ENCODE data around the gene CEP162.
"Not testable (repeated sequence)": the region's sequence is repeated elsewhere in the genome, so short reads cannot be mapped to it uniquely, and the experiment has no call there.

CEP162 gene, protein sequence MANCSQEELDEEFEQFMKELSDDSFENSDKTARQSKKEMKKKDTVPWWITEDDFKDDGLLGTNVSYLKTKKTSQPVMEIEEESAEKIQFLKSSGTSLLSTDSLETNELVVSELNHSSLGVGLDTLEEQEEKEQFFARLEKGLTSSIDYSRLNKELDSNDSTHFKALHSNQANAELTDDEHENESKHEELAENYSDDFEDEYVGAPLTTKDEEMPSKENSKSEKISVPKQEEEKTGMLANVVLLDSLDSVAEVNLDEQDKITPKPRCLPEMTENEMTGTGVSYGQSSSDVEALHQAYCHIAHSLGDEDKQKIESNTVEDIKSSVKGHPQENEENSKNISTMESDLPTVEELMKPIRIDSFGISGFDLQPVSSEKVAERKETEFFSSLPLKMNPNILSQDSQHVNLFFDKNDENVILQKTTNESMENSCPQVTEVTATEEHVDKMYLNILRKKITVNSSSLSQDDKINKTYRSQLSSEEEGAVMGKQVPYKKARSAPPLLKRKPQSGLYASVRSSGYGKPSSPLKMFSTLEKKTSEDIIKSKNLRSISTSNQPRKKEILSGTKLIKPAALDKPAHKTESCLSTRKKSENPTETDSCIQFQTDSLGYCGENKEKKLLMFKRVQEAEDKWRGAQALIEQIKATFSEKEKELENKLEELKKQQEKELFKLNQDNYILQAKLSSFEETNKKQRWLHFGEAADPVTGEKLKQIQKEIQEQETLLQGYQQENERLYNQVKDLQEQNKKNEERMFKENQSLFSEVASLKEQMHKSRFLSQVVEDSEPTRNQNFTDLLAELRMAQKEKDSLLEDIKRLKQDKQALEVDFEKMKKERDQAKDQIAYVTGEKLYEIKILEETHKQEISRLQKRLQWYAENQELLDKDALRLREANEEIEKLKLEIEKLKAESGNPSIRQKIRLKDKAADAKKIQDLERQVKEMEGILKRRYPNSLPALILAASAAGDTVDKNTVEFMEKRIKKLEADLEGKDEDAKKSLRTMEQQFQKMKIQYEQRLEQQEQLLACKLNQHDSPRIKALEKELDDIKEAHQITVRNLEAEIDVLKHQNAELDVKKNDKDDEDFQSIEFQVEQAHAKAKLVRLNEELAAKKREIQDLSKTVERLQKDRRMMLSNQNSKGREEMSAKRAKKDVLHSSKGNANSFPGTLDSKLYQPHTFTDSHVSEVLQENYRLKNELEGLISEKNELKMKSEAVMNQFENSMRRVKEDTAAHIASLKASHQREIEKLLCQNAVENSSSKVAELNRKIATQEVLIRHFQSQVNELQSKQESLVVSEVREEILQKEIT (N-terminal part only)

DNA sequence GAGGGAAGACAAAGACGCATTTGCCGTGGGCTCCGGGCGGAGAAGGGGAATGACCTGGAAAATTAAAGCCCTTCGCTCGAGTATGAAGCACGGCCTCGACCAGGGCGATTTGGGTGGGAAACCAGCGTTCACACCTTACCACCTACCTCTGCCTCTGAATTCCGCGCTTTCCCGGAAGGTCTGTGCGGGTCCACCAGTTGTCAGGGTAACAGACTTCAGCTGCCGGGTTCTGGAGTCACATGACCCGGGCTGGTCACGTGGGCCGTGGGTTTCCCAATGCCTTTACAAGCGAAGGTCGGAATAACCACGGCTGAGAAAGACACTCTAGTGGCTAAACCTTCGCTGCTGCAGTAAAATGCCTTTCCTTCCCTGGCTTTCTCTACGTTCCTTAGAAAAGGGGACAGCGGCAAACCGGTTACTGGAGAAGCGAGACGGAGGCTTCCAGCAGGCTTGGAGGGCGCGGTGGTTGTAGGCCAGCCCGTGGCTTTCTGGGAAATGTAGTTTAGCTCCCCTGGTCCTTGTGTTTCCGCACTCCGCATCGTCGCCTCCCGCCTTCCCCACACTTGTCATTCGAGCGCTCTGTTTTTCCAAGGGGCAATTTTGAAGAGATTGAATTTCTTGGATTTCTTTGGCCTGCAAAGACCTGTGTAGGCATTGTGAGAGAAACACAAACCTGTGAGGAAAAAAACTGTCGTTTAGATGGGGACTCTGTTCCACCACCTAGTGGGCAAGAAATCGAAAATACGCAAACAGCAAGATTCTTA, at the start of gene CEP162:
CEP162 (minus strand) TSS at position 210 of the 764 bp plus-strand sequence. CDS start 1,250 bp downstream, outside the sequence.
- peak; percentile 92 for DNase-seq

DNA sequence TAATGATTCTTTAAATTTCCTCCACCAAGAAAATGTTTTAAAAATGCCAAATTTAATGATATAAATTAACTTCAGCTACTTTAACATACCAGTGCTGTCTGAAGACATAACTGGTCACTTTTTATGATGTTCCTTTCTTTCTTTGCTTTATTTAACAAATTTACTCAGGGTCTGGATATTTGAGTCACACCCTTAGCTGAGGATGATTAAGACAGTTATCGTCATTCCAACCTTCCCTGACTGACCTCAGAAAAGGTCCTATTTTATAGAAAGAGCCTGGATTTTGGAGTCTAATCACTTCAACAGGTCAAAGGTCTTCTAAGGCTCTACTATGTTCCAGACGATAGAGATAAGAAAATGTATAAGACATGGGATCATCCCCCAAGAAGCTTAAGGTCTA, 47.4 kb upstream of the CEP162 start:
- no peak for DNase-seq

DNA sequence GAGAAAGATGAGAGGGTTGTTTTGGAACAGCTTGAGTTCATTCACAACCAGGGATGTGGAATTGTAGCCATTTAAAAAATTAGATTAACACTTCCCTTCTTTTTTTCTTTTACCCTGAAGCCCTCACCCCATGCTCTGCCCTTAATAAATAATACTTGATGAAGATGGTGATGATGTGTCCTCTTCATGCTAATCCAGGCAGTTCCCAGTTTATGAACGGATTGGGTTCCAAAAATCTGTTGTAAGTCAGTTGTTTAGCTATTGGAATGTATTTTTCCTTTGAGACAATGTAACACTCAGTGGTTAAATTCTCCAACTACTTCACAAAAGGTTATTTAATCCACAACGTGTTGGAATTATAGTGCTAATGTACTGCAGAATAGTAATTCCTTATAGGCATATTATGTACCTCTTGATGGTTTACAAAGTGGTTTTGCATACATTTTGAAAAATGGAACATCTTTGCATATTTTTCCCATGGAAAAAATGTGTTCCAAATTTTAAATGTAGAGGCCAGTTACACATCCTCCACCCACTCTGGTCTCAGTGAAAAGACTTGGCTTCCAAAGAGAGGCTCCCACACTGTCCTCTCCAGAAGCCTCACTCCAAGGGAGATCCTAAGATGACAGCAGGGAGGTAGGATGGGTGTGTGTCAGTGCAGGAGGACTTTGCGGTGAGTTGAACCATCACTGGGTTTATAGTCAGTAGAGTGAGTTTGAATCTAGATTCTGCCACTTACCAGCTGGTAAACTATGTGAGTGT, 45.8 kb upstream of the CEP162 start:
- DNase-seq = no peak

DNA sequence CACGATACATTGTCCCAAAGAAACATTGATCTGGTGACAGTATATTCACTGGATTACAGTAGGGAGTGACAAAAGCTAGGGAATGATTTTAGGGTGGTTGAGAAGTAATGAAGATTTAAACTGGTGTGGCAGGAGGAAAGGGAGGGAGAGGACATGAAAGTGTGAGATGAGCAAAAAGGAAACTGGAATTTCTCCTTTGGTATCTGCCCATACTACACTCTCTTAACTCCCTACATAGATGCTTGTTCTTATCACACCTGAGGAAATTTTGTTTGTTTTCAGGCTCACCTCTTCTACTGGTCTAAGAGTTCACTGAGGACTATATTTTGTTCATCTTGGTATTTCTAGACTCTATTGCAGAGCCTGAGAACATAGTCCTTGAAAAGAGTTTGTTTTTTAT, 44.9 kb upstream of the CEP162 start:
- no peak for DNase-seq

DNA sequence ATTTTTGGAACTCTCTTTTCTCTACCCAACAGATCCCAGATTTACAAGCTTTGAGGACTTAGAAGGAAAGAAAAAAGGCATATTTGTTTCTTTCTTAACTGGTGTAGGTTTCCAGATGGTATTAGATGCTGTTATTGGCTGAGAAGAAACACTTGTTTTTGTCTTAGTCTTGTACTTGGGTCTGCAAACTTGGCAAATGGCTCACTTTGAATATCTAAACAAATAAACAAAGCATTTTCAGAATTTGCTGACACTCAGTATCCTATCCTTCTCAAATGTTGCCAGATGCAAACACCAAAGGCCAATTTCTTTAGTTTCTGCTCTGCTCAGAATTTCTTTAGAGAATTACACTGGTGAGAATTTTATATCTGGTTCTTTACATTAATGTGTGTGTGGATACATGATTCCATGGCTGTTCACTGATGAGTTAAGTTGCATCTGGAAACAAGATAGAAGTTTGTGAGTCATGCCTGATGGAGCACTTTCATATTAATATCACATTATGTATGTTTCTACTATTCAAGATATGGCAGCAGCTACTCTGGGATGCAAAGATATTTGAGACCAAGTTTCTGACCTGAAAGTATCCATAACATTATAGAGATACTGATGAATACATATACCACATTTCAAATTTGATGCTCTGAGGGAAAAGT, 43.7 kb upstream of the CEP162 start:
- no peak for DNase-seq

DNA sequence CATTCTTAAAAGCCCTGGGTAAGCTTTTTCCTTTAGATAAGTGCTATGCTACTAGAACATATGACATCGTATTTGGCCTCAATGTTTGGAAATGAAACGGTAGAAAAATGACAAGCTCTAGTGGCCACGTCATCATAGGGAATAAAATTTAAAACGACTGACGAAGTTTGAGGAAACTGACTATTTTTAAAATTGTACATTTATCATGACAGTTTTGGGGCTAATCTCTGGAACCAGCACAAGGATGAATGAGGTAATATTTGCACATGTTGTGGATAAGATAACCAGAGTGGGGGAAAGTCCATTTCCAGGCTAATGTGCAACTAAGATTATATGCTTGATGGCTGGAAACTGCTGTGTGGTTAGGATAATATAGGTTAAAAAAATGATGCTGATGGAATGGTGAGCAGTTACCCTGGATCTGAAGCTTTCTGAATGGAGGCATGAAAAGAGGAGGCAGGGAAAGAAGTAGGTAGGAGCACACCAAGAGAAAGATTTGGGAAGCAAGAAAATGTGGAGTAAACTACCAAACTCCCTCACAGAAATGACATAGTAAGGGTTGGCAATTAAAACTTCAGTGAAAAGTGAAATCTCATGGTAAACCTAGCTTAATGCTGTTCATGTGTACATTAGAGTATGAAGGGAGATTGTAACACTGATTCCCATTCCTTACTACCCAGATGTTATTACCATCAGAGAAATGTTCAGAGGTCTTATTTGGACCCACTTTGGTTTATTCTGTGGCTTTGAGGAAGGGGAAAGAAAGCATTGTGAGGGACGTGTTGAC, 42.7 kb upstream of the CEP162 start:
- DNase-seq = no peak

DNA sequence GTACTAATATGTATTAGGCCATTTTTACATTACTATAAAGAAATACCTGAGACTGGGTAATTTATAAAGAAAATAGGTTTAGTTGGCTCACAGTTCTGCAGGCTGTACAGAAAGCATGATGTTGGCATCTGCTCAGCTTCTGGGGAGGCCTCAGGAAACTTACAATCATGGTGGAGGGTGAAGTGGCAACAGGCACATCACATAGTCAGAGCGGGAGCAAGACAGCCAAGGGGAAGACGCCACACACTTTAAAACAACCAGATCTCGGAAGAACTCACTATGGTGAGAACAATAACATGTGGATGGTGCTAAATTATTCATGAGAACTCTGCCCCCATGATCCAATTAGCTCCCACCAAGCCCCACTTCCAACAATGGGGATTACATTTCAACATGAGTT, 41.3 kb upstream of the CEP162 start:
- no peak for DNase-seq

DNA sequence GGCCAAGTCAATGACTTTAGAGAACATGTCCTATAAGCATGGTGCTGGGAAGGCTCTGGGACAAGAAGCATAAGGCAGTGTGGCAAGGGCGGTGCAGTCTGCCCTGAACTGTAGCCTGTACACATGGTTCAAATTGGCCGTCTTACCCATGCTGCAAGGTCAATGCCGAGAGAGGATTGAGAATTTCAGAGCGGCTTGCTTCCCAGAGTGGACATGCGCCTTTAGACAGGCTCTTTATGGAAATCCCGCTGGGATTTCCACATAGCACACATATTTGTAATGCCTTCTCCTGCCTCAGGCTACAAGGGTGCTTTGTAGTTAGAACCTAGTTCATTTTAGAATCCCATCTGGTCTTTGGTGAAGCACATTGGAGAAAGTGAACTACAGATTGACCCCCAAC, 36.1 kb upstream of the CEP162 start:
- DNase-seq = no peak

DNA sequence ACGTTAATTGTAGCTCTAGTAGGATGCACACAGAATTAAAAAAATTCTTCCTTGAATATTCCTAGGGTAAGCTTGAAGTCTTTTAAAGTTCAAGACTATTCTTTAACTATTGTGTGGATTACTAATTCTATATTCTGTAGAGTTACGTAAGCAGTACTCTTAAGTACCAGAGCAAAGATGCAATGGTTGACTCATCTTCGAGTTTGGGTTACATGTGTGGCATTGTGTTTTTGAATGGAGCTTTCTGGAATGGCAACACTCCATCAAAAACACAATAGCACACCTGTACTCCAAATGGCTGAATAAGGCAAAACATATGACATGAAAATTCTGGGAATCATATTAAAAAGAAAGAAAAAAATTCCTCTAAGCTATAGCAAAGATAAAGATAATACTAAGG, 33.5 kb upstream of the CEP162 start:
- DNase-seq = no peak

DNA sequence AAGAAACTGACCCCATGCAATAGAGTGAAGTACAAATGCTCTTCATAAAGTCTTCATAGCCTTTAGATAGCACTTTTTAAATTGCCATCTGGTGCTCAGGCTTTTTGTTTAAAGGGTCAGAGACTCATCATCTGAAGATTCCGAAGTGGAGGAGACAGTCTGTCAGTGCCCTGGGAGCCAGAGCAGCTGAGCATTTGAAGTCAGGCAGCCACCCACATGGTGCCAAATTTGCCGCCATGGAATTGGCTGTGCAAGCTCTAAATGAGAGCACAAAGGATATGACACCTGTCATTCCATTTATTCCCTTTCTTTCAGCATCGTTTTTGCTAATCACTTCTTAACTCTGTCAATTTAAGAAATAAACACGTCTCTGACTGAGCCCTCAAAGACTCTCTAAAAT, 32.8 kb upstream of the CEP162 start:
- no peak for DNase-seq

DNA sequence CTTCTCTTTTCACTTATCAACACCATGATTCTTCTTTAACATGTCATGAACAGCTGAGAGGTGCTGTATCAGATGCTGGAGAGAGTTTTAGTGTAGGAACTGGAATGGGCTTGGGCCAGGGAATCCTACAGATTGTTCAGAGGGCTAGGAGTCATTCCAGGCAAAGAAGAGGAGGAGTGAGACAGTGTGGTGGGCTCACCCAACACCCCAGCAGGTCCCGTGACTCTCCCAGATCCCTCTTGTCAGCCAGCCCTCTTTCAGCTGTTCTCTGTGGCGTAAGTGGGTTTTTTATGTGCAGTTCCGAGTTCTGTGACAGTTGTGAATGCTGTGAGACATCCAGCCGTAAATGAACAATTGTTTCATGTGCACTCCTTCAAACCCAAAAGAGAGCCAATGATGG, 31.4 kb upstream of the CEP162 start:
- no peak for DNase-seq

DNA sequence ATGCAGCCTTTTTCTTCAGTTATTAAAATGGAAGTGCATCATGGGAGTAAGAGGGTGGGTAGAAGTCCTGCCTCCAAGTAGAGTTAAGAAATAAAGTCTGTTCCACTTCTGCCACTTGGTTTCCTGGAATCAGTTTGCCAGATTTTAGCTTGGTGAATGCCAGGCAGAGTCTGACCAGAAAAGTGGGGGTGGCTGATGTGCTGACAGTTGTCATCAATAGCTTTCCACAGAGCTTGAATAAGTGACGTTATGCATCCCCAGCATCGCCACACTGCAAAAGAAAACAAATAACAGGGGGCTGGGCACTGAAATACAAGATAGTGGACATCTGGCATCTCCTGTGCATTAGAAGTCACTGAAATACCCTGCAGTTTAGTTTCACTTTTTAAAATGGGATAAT, 30.8 kb upstream of the CEP162 start:
- no peak for DNase-seq

DNA sequence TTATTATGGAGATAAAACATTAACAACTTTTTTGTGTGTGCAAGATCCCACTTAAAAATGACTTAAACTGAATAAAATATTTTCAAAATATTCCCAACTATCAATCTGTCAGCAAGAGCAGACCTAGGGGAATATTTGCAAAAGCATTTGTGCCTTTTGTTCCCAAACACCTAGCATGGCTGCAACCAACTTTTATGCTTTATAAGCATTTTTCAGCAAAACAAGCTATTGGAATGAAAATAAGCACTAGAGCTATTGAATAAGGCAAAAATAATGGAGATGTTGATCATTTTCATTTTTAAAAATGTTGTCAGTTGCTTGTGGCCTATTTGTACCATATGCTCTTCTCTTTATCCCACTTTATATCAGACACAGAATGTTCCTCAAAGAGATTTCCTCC, 28.2 kb upstream of the CEP162 start:
- DNase-seq = no peak

DNA sequence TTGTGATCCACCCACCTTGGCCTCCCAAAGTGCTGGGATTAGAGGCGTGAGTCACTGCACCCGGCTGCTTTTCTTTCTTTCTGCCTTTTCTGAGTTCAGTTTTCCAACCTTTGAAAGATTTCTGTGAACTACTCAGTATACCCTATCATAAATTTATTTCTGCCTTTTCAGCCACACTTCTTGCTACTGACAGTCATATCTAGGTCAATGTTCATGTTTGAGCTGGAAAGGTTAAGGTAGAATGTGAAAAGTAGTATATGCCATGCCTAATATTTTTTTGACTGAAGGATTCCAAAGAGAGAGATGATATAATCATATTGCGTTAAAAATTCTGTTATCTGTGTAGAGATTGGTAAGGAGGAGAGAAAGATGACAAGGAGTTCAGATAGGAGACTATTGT, 25.9 kb upstream of the CEP162 start:
- DNase-seq = no peak

DNA sequence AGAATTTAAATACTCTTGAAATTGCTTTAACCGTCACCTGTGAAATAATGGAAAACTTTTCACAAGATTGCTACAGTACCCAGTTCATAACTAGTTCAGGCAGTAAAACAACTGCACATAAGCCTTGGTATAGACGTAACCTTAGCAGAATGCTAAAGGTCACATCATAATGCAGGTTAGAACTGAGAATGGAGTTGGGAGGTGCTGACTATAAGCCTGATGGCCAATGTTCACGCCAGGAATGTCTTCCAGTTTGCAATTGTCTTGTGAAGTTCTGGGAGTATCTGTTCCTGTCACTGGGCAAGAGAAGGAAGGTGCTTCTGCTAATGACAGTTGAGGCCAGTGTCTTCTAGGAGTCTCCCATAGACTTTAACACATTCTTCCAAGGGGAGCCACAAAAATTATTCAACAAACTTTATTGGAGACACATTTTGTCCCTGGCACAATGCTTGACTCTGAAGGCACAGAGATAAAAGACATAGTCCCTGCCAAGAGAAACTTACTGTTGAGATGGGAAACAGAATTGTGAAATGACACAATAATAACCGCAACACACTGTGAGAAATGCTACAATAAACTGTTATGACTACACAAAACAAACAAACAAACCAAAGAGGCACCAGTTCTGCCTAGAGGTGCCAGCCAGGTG, 24.6 kb upstream of the CEP162 start:
- DNase-seq = no peak

DNA sequence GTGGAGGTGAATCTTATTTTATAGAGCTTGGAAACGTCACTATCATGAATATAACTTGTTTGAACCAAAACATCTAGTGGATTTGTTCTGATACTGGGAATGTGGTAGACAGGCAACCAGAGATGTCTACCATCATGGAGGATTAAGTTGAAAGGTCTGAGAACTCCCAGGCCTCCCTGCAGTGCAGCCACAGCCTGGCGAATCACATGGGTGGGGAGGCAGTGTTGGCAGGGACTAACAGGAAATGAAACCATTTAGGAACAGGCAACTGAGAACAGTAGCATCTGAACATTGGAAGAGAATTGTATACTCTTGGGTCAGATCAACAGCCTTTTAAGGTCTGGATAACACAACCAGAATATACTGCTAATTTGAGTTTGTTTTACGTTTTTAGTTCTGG, 22.3 kb upstream of the CEP162 start:
- no peak for DNase-seq

DNA sequence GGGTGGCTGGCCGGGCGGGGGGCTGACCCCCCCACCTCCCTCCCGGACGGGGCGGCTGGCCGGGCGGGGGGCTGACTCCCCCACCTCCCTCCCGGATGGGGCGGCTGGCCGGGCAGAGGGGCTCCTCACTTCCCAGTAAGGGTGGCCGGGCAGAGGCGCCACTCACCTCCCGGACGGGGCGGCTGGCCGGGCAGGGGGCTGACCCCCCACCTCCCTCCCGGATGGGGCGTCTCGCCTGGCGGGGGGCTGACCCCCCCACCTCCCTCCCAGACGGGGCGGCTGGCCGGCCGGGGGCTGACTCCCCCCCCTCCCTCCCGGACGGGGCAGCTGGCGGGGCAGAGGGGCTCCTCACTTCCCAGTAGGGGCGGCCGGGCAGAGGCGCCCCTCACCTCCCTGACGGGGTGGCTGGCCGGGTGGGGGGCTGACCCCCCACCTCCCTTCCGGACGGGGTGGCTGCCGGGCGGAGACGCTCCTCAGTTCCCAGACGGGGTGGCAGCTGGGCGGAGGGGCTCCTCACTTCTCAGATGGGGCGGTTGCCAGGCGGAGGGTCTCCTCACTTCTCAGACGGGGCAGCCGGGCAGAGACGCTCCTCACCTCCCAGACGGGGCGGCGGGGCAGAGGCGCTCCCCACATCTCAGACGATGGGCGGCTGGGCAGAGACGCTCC, 17.1 kb upstream of the CEP162 start:
- not testable (repeated sequence) for DNase-seq

DNA sequence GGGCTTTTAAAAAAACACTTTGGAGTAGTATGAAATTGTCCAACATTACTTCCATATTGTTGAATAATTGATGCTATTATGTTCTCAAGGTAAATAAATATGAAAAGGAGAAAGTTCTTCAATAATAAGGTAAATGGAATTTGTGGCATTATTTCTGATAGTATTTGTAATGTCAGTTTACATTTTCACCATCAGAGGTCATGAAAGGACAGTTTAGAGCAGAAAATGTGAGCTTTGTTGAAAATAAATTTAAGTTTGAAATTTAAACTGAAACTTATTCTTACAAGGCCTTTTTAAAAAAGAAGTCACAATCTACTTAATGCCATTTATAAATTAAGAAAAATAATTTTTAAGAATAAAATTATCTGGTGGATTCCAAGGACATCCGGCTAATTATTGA, 15.8 kb upstream of the CEP162 start:
- DNase-seq = no peak

DNA sequence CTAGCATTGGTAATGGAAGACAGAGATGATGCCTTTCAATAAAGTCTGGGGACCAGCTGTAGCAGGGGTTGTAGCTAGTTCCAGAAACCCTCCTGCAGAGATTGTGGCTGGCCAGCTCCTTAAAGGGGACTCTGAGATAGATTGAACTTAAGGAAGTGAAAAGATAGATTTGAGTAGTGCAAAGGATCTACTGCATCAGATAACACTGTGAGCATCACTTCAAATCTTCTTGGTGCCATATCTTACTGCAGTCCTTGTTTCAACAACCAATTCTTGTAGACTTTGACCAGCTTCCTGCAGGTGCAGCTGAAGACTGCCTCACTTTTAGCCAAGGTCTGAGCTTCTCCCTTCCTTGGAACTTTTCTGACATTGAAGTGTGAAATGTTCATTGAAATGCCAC, 14.8 kb upstream of the CEP162 start:
- no peak for DNase-seq

All from NCI-H526 treated with DMSO at 0.1 percent for 48 hours (cell line).